ENCODE data around the gene TMEM97. TPM values are rescaled to one million over a fixed set of nuclear protein-coding genes. Genes with fewer than 3 reads are reported as not detected.

The TMEM97 gene
- total and polyA plus RNA-seq, 7 donors: 3.6 to 25.2 (median 8.6) TPM

GRCh38 chr17:28339431-28339830 lies 20.4 kb downstream of the TMEM97 start:
- Histone ChIP-seq H3K27ac (peak overlapping the region in 1 of 4 donors; percentile 8), H3K27me3 (no peaks in the 10 kb centered on the region), H3K4me3 (no peak overlapping the region), H3K36me3 (peaks cover 26 to 50% (median 41%) of the 10 kb centered on the region in 4 donors), H3K4me1 (peaks cover 0 to 33% (median 25%) of the 10 kb centered on the region in 4 donors), H3K9me3 (no peaks in the 10 kb centered on the region)
- no peak for TF ChIP-seq POLR2AphosphoS5 (IDR thresholded peaks at IDR 0.05)
- no peak for TF ChIP-seq POLR2A (IDR thresholded peaks at IDR 0.05)
- no peak for TF ChIP-seq CTCF (IDR thresholded peaks at IDR 0.05)
- TF ChIP-seq EP300 (IDR thresholded peaks at IDR 0.05): no peak
- WGBS, 2 donors: 96 to 97% methylated on average over 15 of the region's 15 CpGs
- intact Hi-C loops (cut with DNase I): loop anchor here (5.0 kb wide), 1 partner anchor 613 kb away; the partner anchor contains the start of gene PHF12
- no peak for DNase-seq

GRCh38 chr17:28340374-28340773 lies 21.4 kb downstream of the TMEM97 start:
- intact Hi-C loops (cut with DNase I): no loop called here
- Histone ChIP-seq H3K27me3 (no peaks in the 10 kb centered on the region), H3K4me1 (peaks cover 0 to 28% (median 21%) of the 10 kb centered on the region in 4 donors), H3K9me3 (no peaks in the 10 kb centered on the region), H3K36me3 (peaks cover 31 to 60% (median 46%) of the 10 kb centered on the region in 4 donors), H3K4me3 (no peak overlapping the region), H3K27ac (no peak overlapping the region)
- WGBS, 2 donors: 85 to 89% methylated on average over 6 of the region's 6 CpGs
- TF ChIP-seq CTCF (IDR thresholded peaks at IDR 0.05) (no peak), EP300 (IDR thresholded peaks at IDR 0.05) (no peak), POLR2AphosphoS5 (IDR thresholded peaks at IDR 0.05) (no peak), POLR2A (IDR thresholded peaks at IDR 0.05) (no peak)
- no peak for DNase-seq

- 94 to 95% methylated on average over 11 of the region's 11 CpGs for WGBS, 2 donors
- DNase-seq: no peak
- no peak for TF ChIP-seq CTCF (IDR thresholded peaks at IDR 0.05)
- no peak for TF ChIP-seq POLR2AphosphoS5 (IDR thresholded peaks at IDR 0.05)
- no peak for TF ChIP-seq EP300 (IDR thresholded peaks at IDR 0.05)
- TF ChIP-seq POLR2A (IDR thresholded peaks at IDR 0.05): no peak
- no peak overlapping the region for H3K27ac ChIP-seq
- H3K27me3 ChIP-seq: no peaks in the 10 kb centered on the region
- H3K4me3 ChIP-seq: no peak overlapping the region
- intact Hi-C loops (cut with DNase I): no loop called here
- H3K36me3 ChIP-seq: peaks cover 31 to 71% (median 46%) of the 10 kb centered on the region in 4 donors
- peaks cover 0 to 21% (median 15%) of the 10 kb centered on the region in 4 donors for H3K4me1 ChIP-seq
- no peaks in the 10 kb centered on the region for H3K9me3 ChIP-seq
These were observed 22.5 kb downstream of the TMEM97 start for GRCh38 chr17:28341516-28341915.

GRCh38 chr17:28342313-28342712 lies 23.3 kb downstream of the TMEM97 start:
- WGBS, 2 donors: 93 to 94% methylated on average over 14 of the region's 14 CpGs
- TF ChIP-seq POLR2A (IDR thresholded peaks at IDR 0.05): no peak
- no peak for TF ChIP-seq CTCF (IDR thresholded peaks at IDR 0.05)
- TF ChIP-seq EP300 (IDR thresholded peaks at IDR 0.05): no peak
- TF ChIP-seq POLR2AphosphoS5 (IDR thresholded peaks at IDR 0.05): no peak
- no peak overlapping the region for H3K27ac ChIP-seq
- H3K4me1 ChIP-seq: peaks cover 0 to 14% (median 11%) of the 10 kb centered on the region in 4 donors
- intact Hi-C loops (cut with DNase I): no loop called here
- H3K27me3 ChIP-seq: no peaks in the 10 kb centered on the region
- no peaks in the 10 kb centered on the region for H3K9me3 ChIP-seq
- no peak overlapping the region for H3K4me3 ChIP-seq
- peaks cover 34 to 79% (median 47%) of the 10 kb centered on the region in 4 donors for H3K36me3 ChIP-seq
- DNase-seq: no peak

- DNase-seq: no peak
- Histone ChIP-seq H3K9me3 (no peaks in the 10 kb centered on the region), H3K36me3 (peaks cover 44 to 91% (median 59%) of the 10 kb centered on the region in 4 donors), H3K4me3 (no peak overlapping the region), H3K27me3 (no peaks in the 10 kb centered on the region), H3K27ac (no peak overlapping the region), H3K4me1 (peaks cover 0 to 11% (median 1%) of the 10 kb centered on the region in 4 donors)
- intact Hi-C loops (cut with DNase I): no loop called here
- TF ChIP-seq CTCF (IDR thresholded peaks at IDR 0.05): no peak
- no peak for TF ChIP-seq POLR2AphosphoS5 (IDR thresholded peaks at IDR 0.05)
- TF ChIP-seq EP300 (IDR thresholded peaks at IDR 0.05): no peak
- no peak for TF ChIP-seq POLR2A (IDR thresholded peaks at IDR 0.05)
- 79 to 86% methylated on average over 10 of the region's 10 CpGs for WGBS, 2 donors
These were observed 24.5 kb downstream of the TMEM97 start for GRCh38 chr17:28343491-28343932.
